ENCODE data around the gene MIDN. TPM values are rescaled to one million over a fixed set of nuclear protein-coding genes. Genes with fewer than 3 reads are reported as not detected.
A peak's percentile ranks its signal among the peaks of the same experiment; 100 is the strongest.

The MIDN gene
- total and polyA plus RNA-seq, 2 experiments from 2014 or later: 30.1 to 98.4 TPM

DNA sequence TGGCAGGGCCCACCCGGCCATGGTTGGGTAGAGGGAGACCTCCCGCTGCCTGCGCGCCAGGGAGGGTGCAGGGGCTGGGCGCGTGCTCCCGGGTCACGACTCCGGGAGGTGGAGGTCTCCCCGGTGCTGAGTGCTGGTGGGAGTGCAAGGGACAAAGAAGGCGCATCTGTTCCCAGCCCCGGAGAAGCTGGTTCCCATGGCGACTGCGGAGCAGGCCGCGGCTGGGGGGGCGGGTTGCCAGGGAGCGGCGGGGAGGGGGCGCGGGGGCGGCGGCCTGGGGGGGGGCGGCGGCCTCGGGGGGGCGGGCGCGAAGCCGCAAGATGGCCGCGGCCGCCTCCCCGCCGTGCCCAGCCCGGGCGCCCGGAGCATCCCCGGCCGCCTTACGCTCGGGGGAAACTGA is 11.8 kb upstream of the MIDN start:
- Histone ChIP-seq H3K79me2 (peaks cover 4% of the 10 kb centered on the region), H4K20me1 (ENCODE audit: insufficient read depth, poor library complexity, severe bottlenecking) (no peaks in the 10 kb centered on the region), H2AFZ (peak overlapping the region; percentile 26), H3K4me2 (peak overlapping the region; percentile 100), H3K36me3 (replicated peaks; ENCODE audit: insufficient read depth, low read depth) (no peaks in the 10 kb centered on the region), H3K9me2 (replicated peaks; ENCODE audit: insufficient read depth) (no peaks in the 10 kb centered on the region), H3K9me3 (ENCODE audit: low read depth) (no peaks in the 10 kb centered on the region), H3K4me1 (ENCODE audit: insufficient read depth) (peaks cover 32% of the 10 kb centered on the region), H3K27ac (no peak overlapping the region), H3K4me3 (peak overlapping the region; percentile 97), H3K27me3 (no peaks in the 10 kb centered on the region)
- no peak for TF ChIP-seq EZH2 (IDR thresholded peaks at IDR 0.05; ENCODE audit: borderline replicate concordance)
- TF ChIP-seq, protein P1, sequence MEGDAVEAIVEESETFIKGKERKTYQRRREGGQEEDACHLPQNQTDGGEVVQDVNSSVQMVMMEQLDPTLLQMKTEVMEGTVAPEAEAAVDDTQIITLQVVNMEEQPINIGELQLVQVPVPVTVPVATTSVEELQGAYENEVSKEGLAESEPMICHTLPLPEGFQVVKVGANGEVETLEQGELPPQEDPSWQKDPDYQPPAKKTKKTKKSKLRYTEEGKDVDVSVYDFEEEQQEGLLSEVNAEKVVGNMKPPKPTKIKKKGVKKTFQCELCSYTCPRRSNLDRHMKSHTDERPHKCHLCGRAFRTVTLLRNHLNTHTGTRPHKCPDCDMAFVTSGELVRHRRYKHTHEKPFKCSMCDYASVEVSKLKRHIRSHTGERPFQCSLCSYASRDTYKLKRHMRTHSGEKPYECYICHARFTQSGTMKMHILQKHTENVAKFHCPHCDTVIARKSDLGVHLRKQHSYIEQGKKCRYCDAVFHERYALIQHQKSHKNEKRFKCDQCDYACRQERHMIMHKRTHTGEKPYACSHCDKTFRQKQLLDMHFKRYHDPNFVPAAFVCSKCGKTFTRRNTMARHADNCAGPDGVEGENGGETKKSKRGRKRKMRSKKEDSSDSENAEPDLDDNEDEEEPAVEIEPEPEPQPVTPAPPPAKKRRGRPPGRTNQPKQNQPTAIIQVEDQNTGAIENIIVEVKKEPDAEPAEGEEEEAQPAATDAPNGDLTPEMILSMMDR (IDR thresholded peaks at IDR 0.05; ENCODE audit: poor library complexity): no peak
- no peak for TF ChIP-seq EZH2phosphoT487 (IDR thresholded peaks at IDR 0.05; ENCODE audit: low read depth, severe bottlenecking, unreplicated experiment)
- 33% methylated on average over 14 of the region's 42 CpGs for WGBS (ENCODE audit: low lambda C conversion rate, missing lambda C conversion rate)
- DNase-seq (ENCODE audit: low spot score): no peak

DNA sequence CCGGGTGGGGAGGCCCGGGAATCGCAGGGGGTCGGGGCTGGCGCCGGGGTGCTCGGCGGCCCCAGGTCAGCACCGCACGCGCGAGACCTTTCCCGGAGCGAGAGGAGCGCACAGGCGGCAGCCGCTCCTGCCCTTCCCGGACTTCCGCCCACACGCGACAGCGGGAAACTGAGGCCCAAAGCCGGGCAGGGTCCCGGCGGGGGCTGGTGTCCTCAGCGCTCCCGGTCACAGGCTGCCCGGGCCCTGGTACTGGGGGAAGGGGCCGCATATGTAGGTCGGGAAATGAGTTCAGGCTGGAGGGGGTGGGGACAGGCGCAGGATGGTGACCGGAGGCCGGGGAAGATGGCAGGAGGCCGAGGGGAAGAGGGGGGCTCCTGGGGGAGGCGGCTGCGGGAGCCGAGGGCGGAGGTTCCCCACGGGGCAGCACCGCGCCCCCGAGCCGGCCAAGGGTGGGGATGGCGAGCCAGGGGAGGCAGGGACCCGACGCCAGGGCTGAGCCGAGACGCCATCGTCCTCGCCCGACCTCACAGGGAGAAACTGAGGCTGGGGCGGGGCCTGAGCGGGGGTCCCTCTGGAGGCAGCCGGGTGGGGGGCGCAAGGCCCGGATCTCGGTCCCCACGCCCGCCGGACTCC is 11.2 kb upstream of the MIDN start:
- Histone ChIP-seq H3K27ac (no peak overlapping the region), H3K4me1 (ENCODE audit: insufficient read depth) (peaks cover 27% of the 10 kb centered on the region), H3K9me3 (ENCODE audit: low read depth) (no peaks in the 10 kb centered on the region), H3K4me2 (peak overlapping the region; percentile 100), H2AFZ (peak overlapping the region; percentile 26), H3K27me3 (no peaks in the 10 kb centered on the region), H4K20me1 (ENCODE audit: insufficient read depth, poor library complexity, severe bottlenecking) (no peaks in the 10 kb centered on the region), H3K9me2 (replicated peaks; ENCODE audit: insufficient read depth) (no peaks in the 10 kb centered on the region), H3K4me3 (peak overlapping the region; percentile 97), H3K36me3 (replicated peaks; ENCODE audit: insufficient read depth, low read depth) (no peaks in the 10 kb centered on the region), H3K79me2 (peaks cover 8% of the 10 kb centered on the region)
- peak; percentile 59 for DNase-seq (ENCODE audit: low spot score)
- TF ChIP-seq, protein P1 (IDR thresholded peaks at IDR 0.05; ENCODE audit: poor library complexity): no peak
- TF ChIP-seq EZH2 (IDR thresholded peaks at IDR 0.05; ENCODE audit: borderline replicate concordance) (no peak), EZH2phosphoT487 (IDR thresholded peaks at IDR 0.05; ENCODE audit: low read depth, severe bottlenecking, unreplicated experiment) (no peak)
- WGBS (ENCODE audit: low lambda C conversion rate, missing lambda C conversion rate): 2% methylated on average over 33 of the region's 60 CpGs

GRCh38 chr19:1237754-1238368 is 10.5 kb upstream of the MIDN start, which contains the start of gene CBARP:
CBARP (minus strand) TSS chr19:1238005; CDS start chr19:1236100, 1,905 bp downstream.
- peak; percentile 84 for DNase-seq (ENCODE audit: low spot score)
- Histone ChIP-seq H3K36me3 (replicated peaks; ENCODE audit: insufficient read depth, low read depth) (no peaks in the 10 kb centered on the region), H3K4me1 (ENCODE audit: insufficient read depth) (peaks cover 25% of the 10 kb centered on the region), H4K20me1 (ENCODE audit: insufficient read depth, poor library complexity, severe bottlenecking) (no peaks in the 10 kb centered on the region), H3K79me2 (peaks cover 14% of the 10 kb centered on the region), H3K27me3 (no peaks in the 10 kb centered on the region), H3K4me3 (peak within 1 kb of the TSS; percentile 97), H3K9me3 (ENCODE audit: low read depth) (no peaks in the 10 kb centered on the region), H3K9me2 (replicated peaks; ENCODE audit: insufficient read depth) (no peaks in the 10 kb centered on the region), H3K27ac (peak within 1 kb of the TSS; percentile 46), H2AFZ (peak within 1 kb of the TSS; percentile 26), H3K4me2 (peak within 1 kb of the TSS; percentile 100)
- TF ChIP-seq EZH2 (IDR thresholded peaks at IDR 0.05; ENCODE audit: borderline replicate concordance) (no peak), EZH2phosphoT487 (IDR thresholded peaks at IDR 0.05; ENCODE audit: low read depth, severe bottlenecking, unreplicated experiment) (no peak)
- TF ChIP-seq, protein P1 (IDR thresholded peaks at IDR 0.05; ENCODE audit: poor library complexity): no peak
- WGBS (ENCODE audit: low lambda C conversion rate, missing lambda C conversion rate): 3% methylated on average over 11 of the region's 87 CpGs

All from hepatocyte (in vitro differentiated cells).